ENCODE data around the gene SDK2. TPM values are rescaled to one million over a fixed set of nuclear protein-coding genes. Genes with fewer than 3 reads are reported as not detected.

SDK2 gene
- polyA plus RNA-seq, 2 of the 4 experiments (the other 2 are of a cell fraction), result 0.36 to 0.57 TPM

DNA sequence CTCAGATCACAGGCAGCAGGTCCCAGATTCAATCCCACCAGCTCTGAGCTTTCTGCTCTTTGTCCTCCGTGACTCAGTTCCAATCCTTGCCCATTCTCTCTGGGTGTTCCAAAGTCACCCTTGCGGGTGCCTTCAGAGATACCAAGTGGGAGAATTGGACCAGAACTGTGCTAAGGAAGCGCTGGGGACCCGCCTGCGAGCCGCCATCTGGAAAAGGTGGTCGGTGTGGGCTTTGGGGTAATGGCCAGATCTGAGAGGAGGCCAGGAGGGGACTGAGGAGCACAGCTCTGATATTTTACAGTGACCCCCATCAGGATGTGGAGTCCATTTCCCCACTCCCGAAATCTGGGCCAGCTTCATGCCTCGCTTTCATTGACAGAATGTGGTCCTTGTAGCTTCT, 152.6 kb downstream of the SDK2 start (continued):
- TF ChIP-seq FOSB (CRISPR knock-in tag; IDR thresholded peaks at IDR 0.05) (no peak), FOXS1 (CRISPR knock-in tag; IDR thresholded peaks at IDR 0.05) (no peak)

GRCh38 chr17:73490851-73491250, 153.4 kb downstream of the SDK2 start:
- FAIRE-seq (no peak), ATAC-seq (no peak), DNase-seq (ENCODE audit: low read depth in 1 of 2, low spot score in 1 of 2) (no peak)
- no peak overlapping the region for H3K27ac ChIP-seq
- no peaks in the 10 kb centered on the region for H3K9me3 ChIP-seq
- WGBS (ENCODE audit: missing lambda C conversion rate), result 74% methylated on average over 3 of the region's 3 CpGs
- no peaks in the 10 kb centered on the region for H3K4me1 ChIP-seq
- POLR2A ChIA-PET, result interaction anchor here (0.7 kb wide), 1 partner anchor 13 kb away, joined by 5 read pairs; no protein-coding TSS in a partner anchor
- H3K4me3 ChIP-seq, result no peak overlapping the region
- TF ChIP-seq CBX8 (IDR thresholded peaks at IDR 0.05) (no peak), HDAC2 (IDR thresholded peaks at IDR 0.05) (no peak), FOXS1 (CRISPR knock-in tag; IDR thresholded peaks at IDR 0.05) (no peak), HMGXB4 (CRISPR knock-in tag; IDR thresholded peaks at IDR 0.05; ENCODE audit: borderline replicate concordance) (no peak), CEBPB (IDR thresholded peaks at IDR 0.05) (no peak), FOSL2 (IDR thresholded peaks at IDR 0.05) (no peak), FOSL2 (CRISPR knock-in tag; IDR thresholded peaks at IDR 0.05) (no peak), TP53 (CRISPR knock-in tag; IDR thresholded peaks at IDR 0.05) (no peak)
- H3K4me2 ChIP-seq, result no peak overlapping the region
- CTCF ChIA-PET, result interaction anchor here (1.2 to 1.8 kb wide), 3 partner anchors 11 to 61 kb away, joined by 4 to 6 read pairs (median 4); no protein-coding TSS in a partner anchor

GRCh38 chr17:73489991-73490390, 154.3 kb downstream of the SDK2 start:
- Histone ChIP-seq H3K4me1 (no peaks in the 10 kb centered on the region), H3K27ac (no peak overlapping the region), H3K9me3 (0 out of 3 replicates have a peak, but pooled peaks cover 6% of the 10 kb centered on the region), H3K4me2 (no peak overlapping the region), H3K4me3 (no peak overlapping the region)
- FAIRE-seq, result no peak
- CTCF ChIA-PET, result interaction anchor here (0.9 to 1.8 kb wide), 4 partner anchors 11 to 120 kb away, joined by 3 to 5 read pairs (median 4); no protein-coding TSS in a partner anchor
- WGBS (ENCODE audit: missing lambda C conversion rate), result 48% methylated on average over 9 of the region's 9 CpGs
- no peak for DNase-seq (ENCODE audit: low read depth in 1 of 2, low spot score in 1 of 2)
- TF ChIP-seq CTCF (IDR thresholded peaks at IDR 0.05) (no peak), RAD21 (conservative IDR thresholded peaks at IDR 0.05 in 1 of 2, IDR thresholded peaks at IDR 0.05 in 1 of 2) (no peak), ESRRA (IDR thresholded peaks at IDR 0.05; ENCODE audit: borderline replicate concordance, low read length) (no peak), CHD4 (IDR thresholded peaks at IDR 0.05; ENCODE audit: borderline replicate concordance) (no peak), CHD2 (IDR thresholded peaks at IDR 0.05; ENCODE audit: low read length, partially characterized antibody) (no peak), MAZ (IDR thresholded peaks at IDR 0.05; ENCODE audit: borderline replicate concordance, low read depth, low read length) (no peak), NPAS2 (CRISPR knock-in tag; IDR thresholded peaks at IDR 0.05; ENCODE audit: borderline replicate concordance) (no peak), GATA3 (IDR thresholded peaks at IDR 0.05; ENCODE audit: borderline replicate concordance) (no peak)
- TF ChIP-seq, protein P1, sequence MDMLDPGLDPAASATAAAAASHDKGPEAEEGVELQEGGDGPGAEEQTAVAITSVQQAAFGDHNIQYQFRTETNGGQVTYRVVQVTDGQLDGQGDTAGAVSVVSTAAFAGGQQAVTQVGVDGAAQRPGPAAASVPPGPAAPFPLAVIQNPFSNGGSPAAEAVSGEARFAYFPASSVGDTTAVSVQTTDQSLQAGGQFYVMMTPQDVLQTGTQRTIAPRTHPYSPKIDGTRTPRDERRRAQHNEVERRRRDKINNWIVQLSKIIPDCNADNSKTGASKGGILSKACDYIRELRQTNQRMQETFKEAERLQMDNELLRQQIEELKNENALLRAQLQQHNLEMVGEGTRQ (IDR thresholded peaks at IDR 0.05), result no peak
- TF ChIP-seq, protein P2, sequence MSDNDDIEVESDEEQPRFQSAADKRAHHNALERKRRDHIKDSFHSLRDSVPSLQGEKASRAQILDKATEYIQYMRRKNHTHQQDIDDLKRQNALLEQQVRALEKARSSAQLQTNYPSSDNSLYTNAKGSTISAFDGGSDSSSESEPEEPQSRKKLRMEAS (IDR thresholded peaks at IDR 0.05), result no peak
- POLR2A ChIA-PET, result no interaction called here
- ATAC-seq, result no peak

Data from A549 (cell line).